Uterus (tissue), 2 donors: ENCODE measurements around the gene INS.

Experiments used
- CTCF ChIP-seq, 4 experiments: fragments of 200-600 bp in 2 of 4; fragments of 450-650 bp in 2 of 4; sonication (generic) in 2 of 4; IDR thresholded peaks; one replicate each; pipeline ENCODE4 v1.5.1; 2016 to 2019; ENCODE audit warnings: antibody characterized with exemption in 4 of 4, mild to moderate bottlenecking in 2 of 4, moderate library complexity in 1 of 4
- POLR2A ChIP-seq, 2 donors: fragments of 450-650 bp; IDR thresholded peaks; one replicate each; pipeline ENCODE4 v1.6.1; 2016; ENCODE audit warnings: antibody characterized with exemption in 2 of 2, mild to moderate bottlenecking in 1 of 2, moderate library complexity in 1 of 2

GRCh38 chr11:2147391-2147790, 13.6 kb downstream of the INS start:
- TF ChIP-seq CTCF (IDR thresholded peaks at IDR 0.05) (no peak), POLR2A (IDR thresholded peaks at IDR 0.05) (no peak)
